Keratinocyte (primary cell): Measurements from ENCODE around the gene ANKFN1.

Experiments used
- CTCF ChIP-seq, 3 experiments: IDR thresholded peaks in 1 of 3; conservative IDR thresholded peaks in 1 of 3; optimal IDR thresholded peaks in 1 of 3; 2 replicates in 2 of 3; 3 replicates in 1 of 3; pipeline versions ENCODE3 to v1.5.1; 2011; ENCODE audit warnings: low read length in 3 of 3, mild to moderate bottlenecking in 3 of 3, moderate library complexity in 2 of 3, control low read depth in 1 of 3, inconsistent platforms in 1 of 3; ENCODE audit not compliant: insufficient read depth in 2 of 3; ENCODE audit errors: extremely low read depth in 1 of 3
- EZH2 ChIP-seq: IDR thresholded peaks from one replicate; pipeline ENCODE4 v1.6.1; 2012; ENCODE audit warnings: inconsistent platforms, mild to moderate bottlenecking, low read length, moderate library complexity

GRCh38 chr17:56367366-56367765 is 214.1 kb downstream of the ANKFN1 start:
- no peak for TF ChIP-seq CTCF (optimal IDR thresholded peaks at IDR 0.05 in 1 of 3, IDR thresholded peaks at IDR 0.05 in 1 of 3, conservative IDR thresholded peaks at IDR 0.05 in 1 of 3; ENCODE audit: extremely low read depth in 1 of 3, insufficient read depth in 2 of 3, low read length in 3 of 3)
- TF ChIP-seq EZH2: no peak
